GDM1 (cell line): Measurements from ENCODE around the gene ERC2.
"Not testable (repeated sequence)": the region's sequence is repeated elsewhere in the genome, so short reads cannot be mapped to it uniquely, and the experiment has no call there.

ENCODE experiments used
- DNase-seq: peaks from one replicate; lab custom pipeline; 2025; lab: John Stamatoyannopoulos, UW

Gene ERC2

DNA sequence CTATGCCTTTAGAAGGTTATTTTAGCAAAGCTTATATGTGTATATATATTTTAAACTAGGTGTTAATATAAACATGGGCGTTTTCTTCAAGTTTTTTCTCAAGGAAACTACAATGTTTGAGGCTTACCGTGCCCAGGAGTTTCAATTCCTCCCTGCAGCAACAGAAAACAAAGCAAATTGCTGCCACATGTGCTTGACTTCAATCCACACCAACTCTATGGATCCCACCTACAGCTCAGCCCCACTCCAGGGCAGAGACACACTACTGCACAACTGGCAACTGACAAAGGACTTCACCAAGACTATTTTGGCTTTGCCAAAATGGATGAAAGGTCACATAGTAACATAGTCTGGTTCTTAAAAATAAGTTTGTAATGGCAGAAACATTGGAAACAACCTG, 346.6 kb downstream of the ERC2 start:
- no peak for DNase-seq

DNA sequence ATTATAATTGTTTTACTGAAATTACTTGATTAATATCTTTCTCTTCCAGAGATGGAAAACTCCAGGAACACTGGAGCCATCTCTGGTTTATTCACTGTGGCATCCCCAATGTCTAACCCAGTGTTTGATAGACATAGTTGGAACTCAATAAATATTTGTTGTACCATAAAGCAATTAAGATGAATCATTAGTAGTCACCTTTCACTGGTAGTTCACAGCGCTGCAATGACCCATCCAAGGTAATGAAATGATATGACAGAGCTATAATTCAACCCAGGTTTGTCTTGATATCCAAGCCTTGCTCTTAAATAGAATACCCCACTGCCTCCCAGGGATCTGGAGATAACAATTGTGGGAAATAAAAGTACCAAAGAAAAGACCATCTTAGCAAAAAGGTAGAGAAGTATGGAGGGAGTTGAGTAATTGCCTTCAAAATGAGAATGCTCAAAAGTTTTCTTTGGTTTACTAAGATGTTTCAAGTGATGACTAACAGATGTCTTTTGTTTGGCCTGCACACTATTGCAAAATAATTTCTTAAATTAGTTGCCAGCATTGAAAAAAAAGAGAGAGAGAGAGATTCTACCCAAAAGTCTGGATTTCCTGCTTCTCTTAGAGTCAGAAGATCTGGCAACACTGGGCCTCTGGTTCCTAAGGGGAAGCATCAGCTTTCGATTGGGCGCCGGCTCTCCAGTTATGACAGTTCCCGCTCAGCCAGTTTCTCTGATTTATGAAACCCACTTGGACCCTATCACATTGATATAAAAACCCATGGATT, 348.5 kb downstream of the ERC2 start:
- DNase-seq = no peak

DNA sequence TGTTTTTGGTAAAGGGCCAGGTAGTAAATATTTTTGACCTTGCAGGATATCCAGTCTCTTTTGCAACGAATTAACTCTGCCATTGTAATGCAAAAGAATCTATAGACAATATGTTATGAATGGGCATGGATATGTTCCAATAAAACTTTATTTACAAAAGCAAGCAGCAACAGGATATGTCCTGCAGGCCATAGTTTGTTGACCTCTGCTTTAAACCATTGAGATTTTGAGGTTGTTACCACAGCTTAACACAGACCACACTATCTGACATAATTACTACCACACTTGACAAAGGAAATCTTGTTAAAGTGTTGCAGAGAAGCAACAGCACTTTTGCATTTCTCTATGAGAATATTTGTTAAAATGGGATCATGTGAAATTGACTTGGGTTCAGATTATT, 349.3 kb downstream of the ERC2 start:
- DNase-seq = no peak

DNA sequence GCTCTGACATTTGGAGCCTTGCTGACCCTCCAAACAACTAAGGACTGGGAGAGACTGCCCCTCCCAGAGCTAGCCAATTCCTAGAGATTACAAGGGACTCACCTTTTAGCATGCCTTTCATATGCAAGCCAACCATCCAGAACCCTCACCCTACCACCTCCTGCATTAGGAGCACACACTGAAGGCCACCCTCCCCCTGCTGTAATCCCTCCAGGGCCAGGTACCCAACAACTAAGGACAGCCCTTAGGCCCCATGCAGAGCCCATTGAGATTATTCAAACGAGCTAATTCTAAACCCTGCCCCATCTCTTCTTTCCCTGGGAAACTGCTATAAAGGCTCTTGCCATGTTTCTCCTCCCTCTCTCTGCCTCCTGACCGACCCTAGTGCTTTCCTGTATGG, 352.6 kb downstream of the ERC2 start:
- DNase-seq = no peak

DNA sequence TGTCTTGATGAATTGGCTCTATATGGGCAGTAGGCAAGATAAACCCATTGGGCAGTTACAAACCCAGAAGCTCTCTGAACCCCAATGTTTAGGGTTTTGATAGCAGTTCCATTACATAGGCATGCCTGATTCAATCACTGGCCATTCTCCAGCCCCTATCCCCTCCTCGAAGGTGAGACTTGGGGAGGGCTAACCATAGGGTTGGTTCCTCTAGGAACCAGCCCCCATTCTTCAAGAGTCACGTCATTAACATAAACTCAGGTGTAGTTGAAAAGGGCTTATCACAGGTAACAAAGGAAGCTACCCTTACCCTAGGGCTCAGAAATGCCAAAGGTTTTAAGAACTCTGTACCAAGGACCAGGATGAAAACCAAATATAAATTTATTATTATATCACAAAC, 353.1 kb downstream of the ERC2 start:
- no peak for DNase-seq

DNA sequence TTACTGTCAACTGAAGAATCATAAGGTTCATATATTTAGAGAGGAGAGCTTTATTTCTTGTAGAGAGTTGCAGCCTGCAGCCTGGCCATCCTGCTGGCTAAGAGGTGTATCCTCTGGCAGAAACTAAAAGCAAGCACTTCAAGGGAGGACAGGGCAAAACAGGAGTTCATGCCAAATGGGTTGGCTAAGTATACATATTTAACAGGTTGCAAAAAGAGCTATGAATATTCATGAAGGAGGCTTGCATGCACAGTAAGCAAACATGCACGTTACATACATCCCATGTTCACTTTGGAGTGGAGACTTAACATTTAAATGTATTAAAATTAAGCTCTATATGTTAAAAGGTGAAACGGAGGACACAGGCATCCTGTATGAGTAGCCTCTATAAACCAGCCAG, 354.4 kb downstream of the ERC2 start:
- DNase-seq = no peak

DNA sequence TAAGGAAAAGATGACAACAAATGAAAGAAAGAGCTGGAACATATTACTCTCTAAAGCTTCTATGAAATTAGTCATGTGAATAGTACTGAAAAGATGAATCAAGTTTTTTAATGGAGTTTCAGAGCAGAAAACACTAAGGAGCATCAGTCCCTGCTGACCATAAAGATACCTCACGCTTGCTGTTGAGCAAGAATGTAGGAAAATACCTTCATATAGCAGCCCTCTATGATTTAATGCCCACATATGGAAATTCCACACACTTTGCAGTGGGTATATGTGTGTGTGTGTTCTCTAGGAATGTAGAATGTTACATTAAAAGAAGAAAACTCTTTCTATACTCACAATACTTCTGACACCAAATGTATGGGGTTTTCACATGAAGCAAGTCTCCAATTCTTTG, 355.0 kb downstream of the ERC2 start:
- DNase-seq = no peak

DNA sequence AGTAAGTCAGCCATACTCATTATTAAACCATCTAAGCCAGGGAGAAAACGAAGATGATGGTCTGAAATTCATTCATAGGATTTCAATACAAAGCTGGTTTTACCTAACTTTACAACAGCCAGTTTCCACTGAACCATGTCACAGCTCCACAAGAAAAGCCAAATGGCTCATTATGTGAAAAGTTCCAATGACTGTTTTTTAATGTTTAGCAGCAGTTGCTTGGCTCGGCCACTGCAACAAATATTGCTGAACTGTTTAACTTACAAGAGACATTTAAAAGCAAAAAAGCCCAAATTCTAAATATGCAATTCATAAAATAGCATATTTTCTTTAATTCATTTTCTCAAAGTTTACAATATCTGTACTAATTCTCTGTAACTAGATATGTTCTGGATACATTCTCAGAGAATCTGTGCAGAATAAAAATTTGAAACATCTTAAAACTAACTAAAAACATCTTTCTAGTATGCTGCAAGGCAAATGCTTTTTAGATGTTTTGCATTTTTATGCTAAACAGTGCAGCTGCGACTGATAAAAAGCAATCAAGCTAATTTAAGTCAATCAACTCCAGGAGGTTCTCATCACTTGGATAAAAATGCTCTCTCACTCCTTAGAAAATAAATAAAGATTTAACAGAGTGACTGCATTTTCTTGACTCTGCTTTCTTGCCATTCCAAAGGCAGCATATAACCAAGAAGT, 356.5 kb downstream of the ERC2 start:
- no peak for DNase-seq

DNA sequence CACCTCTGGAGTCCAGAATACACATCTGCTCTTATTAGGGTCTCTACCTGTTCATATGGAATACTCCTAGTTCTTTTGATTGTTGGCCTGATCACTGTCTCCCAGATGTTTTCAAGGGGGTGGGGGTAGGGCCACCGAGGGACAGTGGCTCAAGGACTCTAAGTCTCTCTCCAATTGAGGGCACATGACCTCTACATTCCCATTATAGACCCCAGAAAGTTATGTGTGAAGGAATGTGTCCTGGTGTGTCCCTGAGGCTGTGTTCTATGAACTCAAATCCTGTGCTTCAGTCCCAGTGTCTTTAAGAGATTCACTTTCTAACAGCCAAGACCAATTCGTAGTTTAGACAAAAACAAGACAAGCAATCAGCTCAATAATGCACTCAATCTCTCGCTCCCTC, 357.4 kb downstream of the ERC2 start:
- DNase-seq = no peak

DNA sequence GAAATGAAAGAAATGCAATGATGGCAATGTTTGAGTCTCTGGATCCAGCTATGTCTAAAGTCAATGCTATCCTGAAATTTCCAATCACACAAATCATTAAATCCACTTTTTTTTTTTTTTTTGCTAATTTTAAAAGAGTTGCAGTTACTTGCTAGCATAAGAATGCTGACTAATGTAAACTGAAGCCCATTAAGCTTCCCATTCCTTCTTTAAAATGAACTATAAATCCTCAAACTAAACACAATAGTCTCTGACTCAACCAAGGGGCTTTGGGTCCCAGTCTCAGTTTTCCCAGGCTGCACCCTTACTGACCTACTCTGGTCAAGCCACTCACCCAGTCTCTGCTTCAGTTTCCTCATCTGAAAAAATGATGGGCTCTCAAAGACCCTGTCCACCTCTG, 361.1 kb downstream of the ERC2 start:
- no peak for DNase-seq

DNA sequence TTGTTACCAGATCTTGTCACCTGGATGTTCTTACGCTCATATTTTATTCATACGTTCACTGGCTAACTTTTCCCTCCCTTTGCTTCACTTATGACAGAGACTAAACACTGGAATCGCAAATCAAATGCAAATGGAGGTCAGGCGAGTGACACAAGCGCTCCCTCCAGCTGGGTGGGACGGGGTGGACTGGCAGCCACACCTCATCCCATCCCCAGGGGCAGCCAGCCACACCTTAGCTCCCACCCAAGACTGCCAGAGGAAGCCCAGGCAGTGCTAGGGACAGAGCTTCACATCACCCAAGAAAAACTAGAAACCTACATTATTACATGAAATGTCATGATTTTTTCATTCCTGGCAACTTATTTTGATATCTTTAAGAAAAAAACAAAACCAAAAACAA, 366.2 kb downstream of the ERC2 start:
- DNase-seq = no peak

DNA sequence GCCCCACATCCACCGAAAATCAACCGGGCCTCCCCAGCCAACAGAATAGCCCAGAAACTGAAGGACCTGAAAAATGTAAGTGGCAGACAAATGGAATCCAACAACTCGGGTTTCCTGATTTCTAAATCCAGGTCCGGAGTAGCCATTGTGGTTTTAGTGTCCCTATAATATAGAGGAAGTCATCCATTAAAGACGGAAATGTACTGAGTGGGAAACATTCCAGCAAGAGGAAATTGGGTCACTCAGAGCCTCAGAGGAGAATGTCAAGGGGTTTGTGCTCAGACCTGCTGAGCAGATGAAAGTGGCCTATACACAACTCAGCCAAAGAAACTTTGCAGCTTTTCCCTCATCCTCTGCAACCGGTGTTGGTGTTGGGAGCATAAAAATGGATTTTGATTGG, 366.7 kb downstream of the ERC2 start:
- DNase-seq = no peak

DNA sequence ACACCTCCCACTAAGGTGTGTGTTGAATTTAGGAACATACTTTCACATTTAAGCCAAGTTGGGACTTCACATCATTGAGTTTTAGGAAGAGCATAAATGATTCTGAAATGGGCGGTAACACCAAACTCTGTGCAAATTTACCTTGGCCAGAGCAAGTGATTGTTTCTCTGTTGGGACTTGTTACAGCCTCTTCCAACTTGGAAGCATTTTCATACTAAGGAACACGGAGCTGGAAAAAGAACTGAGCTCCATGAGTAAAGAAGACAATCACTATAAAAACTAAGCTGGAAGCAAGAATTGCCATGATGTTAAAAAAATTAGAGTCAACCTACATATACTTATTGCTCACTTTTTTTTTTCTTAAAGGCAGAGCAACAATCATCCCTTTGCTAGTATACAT, 371.3 kb downstream of the ERC2 start:
- DNase-seq = no peak

DNA sequence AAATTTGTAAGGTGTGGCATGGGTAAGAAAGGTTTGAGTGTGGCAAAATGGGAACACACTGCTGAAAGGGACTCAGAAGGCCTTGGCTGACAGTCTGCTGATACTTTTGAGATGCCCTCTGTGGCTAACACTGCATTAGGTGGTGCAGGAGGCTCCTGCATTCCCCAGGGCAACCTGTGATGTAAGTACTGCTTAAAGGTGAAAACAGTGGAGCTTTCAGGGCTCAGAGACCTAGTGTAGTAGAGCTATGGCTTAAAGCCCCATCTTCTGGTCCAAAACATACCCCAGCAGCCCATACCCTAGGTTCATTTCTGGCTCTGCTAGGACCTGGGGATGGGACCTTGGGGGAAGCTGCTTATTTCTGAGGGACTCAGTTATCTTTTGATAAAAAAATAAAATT, 374.1 kb downstream of the ERC2 start:
- no peak for DNase-seq

DNA sequence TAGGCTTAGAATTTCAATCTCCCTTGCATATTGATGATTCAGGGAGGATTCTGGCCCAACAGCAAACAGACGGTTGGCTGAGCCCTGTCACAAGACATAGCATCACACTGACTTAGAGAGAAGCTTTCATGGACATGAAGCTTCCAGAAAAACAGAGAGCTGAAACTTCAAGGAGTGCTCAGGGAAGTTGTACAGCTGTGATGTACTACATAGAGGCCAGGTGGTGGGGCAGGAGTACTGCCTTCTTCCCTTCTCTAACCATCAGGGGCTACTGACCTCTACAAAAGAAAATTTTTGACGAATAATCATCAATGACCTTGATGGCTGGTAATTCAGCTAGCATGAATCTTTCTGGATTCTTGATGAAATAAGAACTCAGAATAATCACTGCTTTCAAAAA, 378.5 kb downstream of the ERC2 start:
- no peak for DNase-seq

DNA sequence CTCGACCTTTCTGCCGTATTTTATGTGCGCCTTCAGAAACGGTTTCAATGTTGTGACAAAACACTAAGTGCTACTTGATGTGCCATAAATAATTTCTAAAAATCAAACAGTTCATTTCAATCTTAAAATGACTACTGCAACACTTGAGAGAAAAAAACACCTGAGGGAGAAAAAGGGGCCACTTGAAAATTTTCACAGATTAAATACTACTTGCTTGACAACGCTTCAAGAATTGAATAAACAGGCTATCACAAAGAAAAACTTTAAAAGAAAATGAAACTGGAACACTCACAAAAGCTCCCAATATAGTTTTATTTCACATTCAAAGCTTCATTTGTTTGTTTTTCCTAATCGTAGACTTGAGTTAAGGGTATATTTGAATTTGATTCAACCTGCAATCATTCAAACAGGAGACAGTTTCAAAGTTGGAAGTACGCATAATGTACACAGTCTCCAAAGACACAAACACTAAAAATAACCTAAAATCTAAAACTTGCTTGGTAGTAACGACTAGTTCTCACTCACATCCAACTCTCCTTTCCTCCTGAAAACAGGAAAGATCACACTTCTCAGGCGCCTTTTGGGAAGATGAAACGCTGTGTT, 380.7 kb downstream of the ERC2 start:
- no peak for DNase-seq

DNA sequence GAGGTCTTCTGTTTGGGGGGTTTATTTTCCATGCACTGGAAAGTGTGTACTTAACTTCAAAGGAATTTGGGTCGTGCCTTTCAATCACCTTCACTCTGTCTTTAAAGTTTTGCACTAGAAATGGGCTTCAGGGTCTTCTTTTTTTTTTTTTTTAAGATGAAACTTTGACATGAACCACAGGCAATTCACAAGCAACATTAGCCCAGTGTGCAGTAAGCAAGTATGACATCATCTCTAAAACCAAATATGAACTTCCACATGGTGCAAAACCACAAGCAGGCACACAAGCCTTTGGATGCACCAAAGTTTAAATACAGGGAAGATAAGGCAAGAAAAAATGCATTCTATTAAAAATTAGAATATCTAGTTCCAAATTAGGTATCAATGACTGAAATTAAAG, 381.9 kb downstream of the ERC2 start:
- DNase-seq = no peak

DNA sequence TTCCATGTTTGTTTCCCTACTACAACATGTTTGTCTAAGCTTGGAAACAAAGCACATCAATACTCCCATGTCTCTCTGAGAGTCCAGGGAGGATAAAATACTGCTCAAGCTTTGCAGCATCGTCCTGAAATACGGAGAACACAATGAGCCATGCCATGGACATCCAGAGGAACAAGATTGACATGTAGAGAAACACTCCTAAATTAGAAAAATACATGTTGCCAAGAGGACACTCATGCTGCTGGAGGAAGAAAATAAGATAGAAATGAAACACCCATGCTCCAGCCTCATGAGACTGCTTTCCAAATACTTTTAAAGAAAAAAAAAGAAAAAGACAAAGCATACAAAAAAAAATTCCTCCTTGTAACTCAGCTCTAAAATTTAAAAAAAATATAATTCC, 387.0 kb downstream of the ERC2 start:
- no peak for DNase-seq

DNA sequence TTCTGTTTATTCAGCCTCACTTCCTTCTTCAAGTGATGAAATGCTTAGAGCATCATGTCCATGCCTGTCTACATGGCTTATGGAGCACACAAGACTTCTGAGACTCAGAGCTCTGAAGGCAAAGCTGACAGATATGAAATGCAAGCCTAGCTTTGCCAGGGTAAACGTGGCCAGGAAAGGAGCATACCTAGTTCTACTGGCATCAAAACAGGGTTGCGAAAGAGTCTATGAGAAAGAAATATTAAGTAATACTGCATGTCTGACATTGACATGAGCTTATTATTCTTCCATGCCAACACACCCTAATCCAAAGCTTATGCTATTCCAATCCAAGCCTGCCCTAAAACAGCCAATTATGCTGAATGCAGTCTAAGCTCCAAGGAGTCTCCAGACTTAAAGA, 391.5 kb downstream of the ERC2 start:
- DNase-seq = no peak

DNA sequence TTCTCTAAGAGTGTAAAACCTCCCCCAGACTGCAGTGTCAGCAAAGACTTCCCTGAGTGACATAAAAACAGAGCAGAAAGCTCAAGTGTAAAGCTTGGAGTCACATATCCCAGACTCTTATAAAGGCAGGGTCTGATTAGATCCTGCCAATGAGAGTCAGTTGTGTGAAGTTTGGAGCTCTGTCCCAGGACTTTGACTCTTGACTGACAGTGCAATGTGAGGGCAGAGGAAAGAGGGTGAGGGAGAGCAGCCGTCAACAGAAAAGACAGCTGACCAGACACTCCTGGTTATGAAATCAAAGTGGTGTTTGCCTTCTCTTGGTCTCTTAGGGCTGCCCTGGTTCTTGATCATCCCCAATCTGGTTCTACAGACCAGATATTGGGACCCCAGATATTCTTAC, 393.2 kb downstream of the ERC2 start:
- no peak for DNase-seq

DNA sequence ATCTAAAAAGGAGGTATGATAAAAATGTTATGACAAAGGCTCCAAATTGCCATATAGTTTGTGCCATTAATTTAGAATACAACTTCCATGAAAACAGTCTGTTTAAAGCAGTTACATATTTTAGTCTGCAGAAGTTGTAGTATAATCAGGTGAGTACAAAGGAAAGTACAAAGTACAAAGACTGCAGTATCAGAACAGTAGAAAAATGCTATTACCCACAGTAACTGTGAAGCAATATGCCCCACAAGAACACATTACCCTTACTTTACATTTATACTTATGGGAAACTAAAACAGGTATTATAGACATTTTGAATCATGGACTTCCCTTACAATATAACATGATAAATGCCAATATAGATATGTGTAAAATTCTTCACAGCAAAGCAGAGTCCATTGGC, 398.5 kb downstream of the ERC2 start:
- DNase-seq = no peak

DNA sequence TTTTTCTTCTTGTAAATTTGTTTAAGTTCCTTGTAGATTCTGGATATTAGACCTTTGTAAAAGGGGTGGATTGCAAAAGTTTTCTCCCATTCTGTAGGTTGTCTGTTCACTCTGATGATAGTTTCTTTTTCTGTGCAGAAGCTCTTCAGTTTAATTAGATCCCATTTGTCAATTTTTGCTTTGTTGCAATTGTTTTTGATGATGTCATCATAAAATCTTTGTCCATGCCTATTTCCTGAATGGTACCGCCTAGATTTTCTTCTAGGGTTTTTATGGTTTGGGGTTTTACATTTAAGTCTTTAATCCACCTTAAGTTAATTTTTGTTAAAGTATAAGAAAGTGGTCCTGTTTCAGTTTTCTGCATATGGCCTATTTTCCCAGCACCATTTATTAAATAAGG, 401.9 kb downstream of the ERC2 start:
- not testable (repeated sequence) for DNase-seq

DNA sequence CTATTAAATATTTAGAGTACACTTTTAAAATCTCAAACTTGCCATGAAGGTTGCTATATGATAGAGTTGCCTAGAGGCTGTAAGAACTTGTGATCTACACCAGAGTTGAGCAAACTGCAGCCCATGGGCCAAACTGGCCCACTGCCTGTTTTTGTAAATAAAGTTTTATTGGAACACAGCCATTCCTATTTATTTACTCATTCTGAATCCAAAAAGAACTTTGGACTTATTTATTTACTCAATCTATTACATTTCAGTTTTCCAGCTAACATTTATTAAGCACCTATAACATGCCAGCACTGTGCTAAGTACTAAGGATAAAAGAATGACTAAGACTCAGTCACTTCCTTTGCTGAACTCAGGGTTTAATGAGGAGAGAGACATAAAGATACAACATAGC, 403.6 kb downstream of the ERC2 start:
- no peak for DNase-seq

DNA sequence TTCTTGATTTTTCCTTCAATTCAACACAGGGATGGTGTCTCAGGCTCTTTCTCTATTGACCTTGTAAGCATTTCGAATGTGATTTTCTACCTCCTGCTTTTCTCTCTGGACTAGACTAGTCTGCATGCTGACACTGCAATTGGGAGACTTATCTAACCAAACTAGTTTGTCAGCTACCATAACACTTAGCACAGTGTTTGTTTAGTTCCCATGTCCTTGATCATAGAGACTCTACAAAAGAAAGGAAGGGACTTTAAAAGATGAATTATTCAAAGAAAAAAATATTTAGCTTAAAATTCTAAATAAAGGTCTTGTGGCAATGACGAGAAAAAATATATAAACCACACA, 407.0 kb downstream of the ERC2 start:
- DNase-seq = no peak
